GM06990 (cell line): ENCODE data around the gene DOCK2.
"Not testable (repeated sequence)": the region's sequence is repeated elsewhere in the genome, so short reads cannot be mapped to it uniquely, and the experiment has no call there.

Source experiments
- DNase-seq: peaks from one replicate; pipeline ENCODE4 v3.0.0-alpha.2; 2011; ENCODE audit not compliant: insufficient read length; ENCODE audit errors: extremely low read depth
- H3K27me3 ChIP-seq: replicated peaks from 2 replicates; pipeline ENCODE4 v1.6.0; 2011; ENCODE audit warnings: low read length; ENCODE audit not compliant: control insufficient read depth, insufficient read depth
- H3K36me3 ChIP-seq: 2 replicates; pipeline ENCODE4 v1.5.1; 2011; ENCODE audit warnings: low read length; ENCODE audit not compliant: control insufficient read depth, insufficient read depth
- H3K4me3 ChIP-seq: replicated peaks from 2 replicates; pipeline ENCODE4 v1.5.1; 2011; ENCODE audit warnings: low read depth, mild to moderate bottlenecking, control low read depth, low read length
- TF ChIP-seq, protein P1 (sequence below): IDR thresholded peaks from 2 replicates; pipeline ENCODE4 v1.5.1; 2011; ENCODE audit warnings: low read length, control low read depth, mild to moderate bottlenecking, inconsistent platforms; ENCODE audit not compliant: insufficient read depth, poor library complexity, severe bottlenecking

The DOCK2 gene

DNA sequence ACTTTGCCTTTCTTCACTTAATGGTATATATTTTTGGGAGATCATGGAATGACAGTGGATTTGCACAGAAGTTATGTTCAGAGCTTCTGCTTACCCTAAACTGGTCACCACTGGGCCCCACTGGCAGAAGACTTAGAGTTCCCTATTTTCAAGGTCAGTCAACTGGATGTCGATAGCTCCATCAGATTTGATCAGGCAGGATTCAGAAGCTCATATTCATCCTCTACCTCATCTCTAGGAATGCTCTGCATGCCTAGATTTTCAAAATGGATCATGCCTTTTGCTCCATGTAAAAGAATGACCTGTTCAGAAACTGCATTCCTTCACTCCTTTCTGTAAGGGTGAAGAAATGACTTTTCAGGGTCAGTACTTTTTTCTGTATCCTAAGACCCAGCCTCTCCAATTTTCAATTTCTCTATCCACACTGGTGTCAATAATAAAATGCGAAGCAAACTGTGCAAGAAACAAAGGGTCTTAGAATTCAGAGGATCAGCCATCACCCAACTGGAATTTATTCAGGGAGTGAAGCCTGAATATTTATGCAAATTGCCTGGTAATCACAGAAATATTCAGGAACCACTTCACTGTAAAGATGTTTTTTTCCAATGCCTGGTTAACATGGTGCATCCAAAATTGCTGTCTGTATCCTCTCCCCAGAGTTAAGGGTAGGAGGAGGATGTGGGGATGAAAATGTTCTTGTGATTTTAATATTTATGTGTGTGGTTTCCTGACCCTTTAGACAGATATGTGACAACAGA lies 125.4 kb downstream of the DOCK2 start:
- H3K36me3 ChIP-seq, result peaks cover 12% of the 10 kb centered on the region

DNA sequence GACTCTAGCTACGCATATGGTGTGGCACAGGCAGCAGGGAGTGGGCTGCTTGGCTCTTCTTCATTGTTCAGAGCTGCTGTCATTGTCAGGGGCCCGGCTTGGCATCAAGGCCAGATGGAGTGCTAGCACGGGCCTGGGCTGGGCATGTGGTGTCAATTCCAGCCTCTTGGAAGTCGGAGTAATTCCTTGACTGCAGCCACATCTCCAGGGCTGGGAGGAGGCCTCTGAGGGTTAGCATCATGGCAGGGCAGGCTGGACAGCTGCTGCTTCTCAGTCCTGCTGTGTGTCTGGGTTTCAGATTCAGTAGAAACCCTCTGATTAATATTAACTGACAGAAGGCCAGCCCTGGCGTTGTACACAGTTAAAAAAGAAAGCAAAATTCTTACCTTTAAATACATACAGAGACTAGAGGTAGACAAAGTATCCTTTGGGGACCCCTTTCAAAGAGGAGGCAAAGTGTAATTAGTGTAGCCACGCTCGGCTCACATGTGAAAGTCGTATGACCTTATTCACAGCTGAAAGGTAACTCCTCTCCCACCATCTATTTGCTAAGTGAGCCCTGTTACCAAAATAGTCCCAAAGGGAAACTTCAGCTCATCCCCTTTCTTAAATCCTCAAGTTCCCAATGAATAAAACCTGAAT lies 126.4 kb downstream of the DOCK2 start:
- Histone ChIP-seq H3K4me3 (no peak overlapping the region), H3K27me3 (no peaks in the 10 kb centered on the region), H3K36me3 (peaks cover 12% of the 10 kb centered on the region)
- no peak for DNase-seq
- TF ChIP-seq, protein P1, sequence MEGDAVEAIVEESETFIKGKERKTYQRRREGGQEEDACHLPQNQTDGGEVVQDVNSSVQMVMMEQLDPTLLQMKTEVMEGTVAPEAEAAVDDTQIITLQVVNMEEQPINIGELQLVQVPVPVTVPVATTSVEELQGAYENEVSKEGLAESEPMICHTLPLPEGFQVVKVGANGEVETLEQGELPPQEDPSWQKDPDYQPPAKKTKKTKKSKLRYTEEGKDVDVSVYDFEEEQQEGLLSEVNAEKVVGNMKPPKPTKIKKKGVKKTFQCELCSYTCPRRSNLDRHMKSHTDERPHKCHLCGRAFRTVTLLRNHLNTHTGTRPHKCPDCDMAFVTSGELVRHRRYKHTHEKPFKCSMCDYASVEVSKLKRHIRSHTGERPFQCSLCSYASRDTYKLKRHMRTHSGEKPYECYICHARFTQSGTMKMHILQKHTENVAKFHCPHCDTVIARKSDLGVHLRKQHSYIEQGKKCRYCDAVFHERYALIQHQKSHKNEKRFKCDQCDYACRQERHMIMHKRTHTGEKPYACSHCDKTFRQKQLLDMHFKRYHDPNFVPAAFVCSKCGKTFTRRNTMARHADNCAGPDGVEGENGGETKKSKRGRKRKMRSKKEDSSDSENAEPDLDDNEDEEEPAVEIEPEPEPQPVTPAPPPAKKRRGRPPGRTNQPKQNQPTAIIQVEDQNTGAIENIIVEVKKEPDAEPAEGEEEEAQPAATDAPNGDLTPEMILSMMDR, result no peak

More for the DNA sequence above, 125.4 kb downstream of the DOCK2 start:
- DNase-seq, result no peak
- H3K4me3 ChIP-seq, result no peak overlapping the region
- TF ChIP-seq, protein P1, result no peak
- no peaks in the 10 kb centered on the region for H3K27me3 ChIP-seq

DNA sequence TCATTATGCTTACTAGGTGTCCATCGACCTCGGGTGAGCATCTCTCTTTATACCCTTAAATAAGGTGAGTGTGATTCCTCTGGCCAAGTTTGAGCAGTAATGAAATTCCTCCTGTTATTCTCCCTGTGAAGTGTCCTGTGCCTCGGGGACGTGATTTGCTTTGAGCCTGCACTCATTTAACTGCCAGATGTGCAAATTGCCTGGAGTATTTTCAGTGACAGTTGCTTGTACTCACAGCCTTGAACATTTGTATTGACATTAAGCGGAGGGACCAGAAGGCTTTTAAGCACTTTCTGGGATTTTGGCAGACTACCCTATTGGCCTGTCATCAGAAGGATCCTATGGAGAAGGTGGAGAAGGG lies 126.9 kb downstream of the DOCK2 start:
- no peaks in the 10 kb centered on the region for H3K27me3 ChIP-seq
- H3K36me3 ChIP-seq, result peaks cover 12% of the 10 kb centered on the region
- DNase-seq, result no peak
- no peak overlapping the region for H3K4me3 ChIP-seq
- TF ChIP-seq, protein P1, result no peak

DNA sequence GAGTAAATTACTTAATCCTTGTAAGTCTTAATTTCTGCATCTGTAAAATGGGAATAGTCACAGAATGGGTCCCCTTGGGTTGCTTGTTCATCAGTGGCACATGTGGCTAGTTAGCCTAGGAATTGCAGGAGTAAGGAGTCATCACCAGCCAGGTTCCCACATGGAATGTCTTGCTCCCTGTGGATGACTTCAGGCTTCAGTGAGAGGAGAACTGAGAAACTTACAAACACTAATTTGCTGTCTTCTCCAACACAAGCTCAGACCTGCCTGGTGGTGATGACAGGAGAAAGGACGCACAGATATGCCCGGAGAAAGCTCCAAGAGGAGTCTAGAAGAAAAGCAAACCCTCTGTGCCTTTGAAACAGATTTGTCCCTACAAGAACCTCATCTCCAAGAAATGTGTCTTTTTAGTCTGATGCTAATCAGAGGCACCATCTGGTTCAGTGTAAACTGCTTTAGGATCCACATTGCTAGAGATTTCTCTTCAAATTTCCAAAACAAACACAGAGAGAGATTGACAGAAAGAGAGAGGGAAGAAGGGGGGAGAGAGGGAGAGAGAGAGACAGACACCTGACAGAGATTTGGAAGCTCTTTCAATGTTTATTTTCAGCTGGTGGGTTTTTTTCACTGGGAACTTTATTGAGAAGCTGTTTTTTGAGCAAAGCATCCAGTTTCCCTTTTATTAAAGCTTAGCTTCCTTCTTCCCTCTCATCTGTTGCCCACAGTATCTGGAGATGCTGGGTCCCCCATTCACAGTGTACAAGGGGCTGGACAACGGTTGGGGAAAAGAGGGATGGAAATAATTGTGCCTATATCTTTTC lies 128.3 kb downstream of the DOCK2 start:
- Histone ChIP-seq H3K36me3 (peaks cover 12% of the 10 kb centered on the region), H3K4me3 (no peak overlapping the region), H3K27me3 (no peaks in the 10 kb centered on the region)
- TF ChIP-seq, protein P1, result no peak
- no peak for DNase-seq

DNA sequence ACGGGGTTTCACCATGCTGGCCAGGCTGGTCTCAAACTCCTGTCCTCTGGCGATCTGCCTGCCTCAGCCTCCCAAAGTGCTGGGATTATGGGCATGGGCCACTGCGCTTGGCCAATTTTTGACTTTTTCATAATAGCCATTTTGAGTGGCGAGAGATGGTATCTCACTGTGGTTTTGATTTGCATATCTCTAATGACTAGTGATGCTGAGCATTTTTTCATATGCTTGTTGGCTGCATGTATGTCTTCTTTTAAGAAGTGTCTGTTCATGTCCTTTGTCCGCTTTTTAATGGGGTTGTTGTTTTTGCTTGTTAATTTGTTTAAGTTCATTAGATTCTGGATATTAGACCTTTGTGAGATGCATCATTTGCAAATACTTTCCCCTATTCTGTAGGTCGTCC lies 129.9 kb downstream of the DOCK2 start:
- H3K4me3 ChIP-seq, result not testable (repeated sequence)
- peaks cover 10% of the 10 kb centered on the region for H3K36me3 ChIP-seq

DNA sequence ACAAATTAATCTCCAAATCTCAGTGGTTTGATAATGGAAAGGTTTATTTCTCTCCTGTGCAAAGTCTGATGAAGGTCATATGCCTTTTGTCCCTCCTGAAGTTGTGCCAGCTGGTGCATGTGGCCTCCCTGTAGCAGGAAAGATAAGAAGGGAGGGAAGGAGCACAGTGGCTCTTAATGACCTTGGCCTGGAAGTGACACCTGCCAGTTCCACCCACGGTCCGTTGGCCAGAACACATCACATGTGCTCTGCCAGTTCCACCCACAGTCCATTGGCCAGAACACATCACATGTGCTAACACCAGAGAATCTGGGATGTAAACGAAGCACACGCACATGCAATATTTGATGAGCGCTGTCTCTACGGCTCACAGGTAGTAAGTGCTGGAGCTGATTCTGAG lies 130.9 kb downstream of the DOCK2 start:
- TF ChIP-seq, protein P1, result no peak
- no peak for DNase-seq
- H3K4me3 ChIP-seq, result no peak overlapping the region
- H3K36me3 ChIP-seq, result peaks cover 7% of the 10 kb centered on the region
- no peaks in the 10 kb centered on the region for H3K27me3 ChIP-seq

More for the DNA sequence above, 129.9 kb downstream of the DOCK2 start:
- H3K27me3 ChIP-seq, DNase-seq: not testable (repeated sequence)
